ENCODE data around the gene EHBP1.

The EHBP1 gene

GRCh38 chr2:62871506-62871905 lies 166.0 kb downstream of the EHBP1 start:
- in situ Hi-C loops (cut with MboI; ENCODE audit: low sequenced_read_pairs), result no loop called here

- in situ Hi-C loops (cut with MboI; ENCODE audit: low sequenced_read_pairs), result no loop called here
Measured at GRCh38 chr2:62873603-62874002, 168.1 kb downstream of the EHBP1 start.

GRCh38 chr2:62874881-62875383 lies 169.4 kb downstream of the EHBP1 start:
- in situ Hi-C loops (cut with MboI; ENCODE audit: low sequenced_read_pairs), result no loop called here

GRCh38 chr2:62881162-62881795 lies 175.8 kb downstream of the EHBP1 start:
- in situ Hi-C loops (cut with MboI; ENCODE audit: low sequenced_read_pairs), result no loop called here

- in situ Hi-C loops (cut with MboI; ENCODE audit: low sequenced_read_pairs), result no loop called here
Measured at GRCh38 chr2:62883629-62884028, 178.1 kb downstream of the EHBP1 start.

DNA sequence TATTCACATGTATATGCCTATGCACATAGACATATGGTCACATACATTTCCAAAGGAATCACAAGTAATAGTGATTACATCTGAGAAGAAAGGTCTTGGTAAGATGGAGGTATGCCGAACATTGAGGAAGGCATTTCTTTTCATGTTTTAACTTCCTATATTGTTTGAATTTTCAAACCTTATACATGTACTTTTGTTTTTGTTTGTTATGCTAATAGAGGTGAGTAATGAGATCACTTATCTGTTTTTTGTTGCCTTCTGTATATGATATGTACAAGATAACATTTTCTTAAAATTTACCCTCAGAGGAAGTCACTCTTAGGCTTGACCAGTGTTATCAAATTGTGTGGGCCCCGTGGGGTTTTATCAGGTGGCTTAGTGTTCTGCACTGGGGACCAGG lies 178.6 kb downstream of the EHBP1 start:
- in situ Hi-C loops (cut with MboI; ENCODE audit: low sequenced_read_pairs), result no loop called here

- in situ Hi-C loops (cut with MboI; ENCODE audit: low sequenced_read_pairs), result no loop called here
Measured at GRCh38 chr2:62884514-62884913, 179.0 kb downstream of the EHBP1 start.

DNA sequence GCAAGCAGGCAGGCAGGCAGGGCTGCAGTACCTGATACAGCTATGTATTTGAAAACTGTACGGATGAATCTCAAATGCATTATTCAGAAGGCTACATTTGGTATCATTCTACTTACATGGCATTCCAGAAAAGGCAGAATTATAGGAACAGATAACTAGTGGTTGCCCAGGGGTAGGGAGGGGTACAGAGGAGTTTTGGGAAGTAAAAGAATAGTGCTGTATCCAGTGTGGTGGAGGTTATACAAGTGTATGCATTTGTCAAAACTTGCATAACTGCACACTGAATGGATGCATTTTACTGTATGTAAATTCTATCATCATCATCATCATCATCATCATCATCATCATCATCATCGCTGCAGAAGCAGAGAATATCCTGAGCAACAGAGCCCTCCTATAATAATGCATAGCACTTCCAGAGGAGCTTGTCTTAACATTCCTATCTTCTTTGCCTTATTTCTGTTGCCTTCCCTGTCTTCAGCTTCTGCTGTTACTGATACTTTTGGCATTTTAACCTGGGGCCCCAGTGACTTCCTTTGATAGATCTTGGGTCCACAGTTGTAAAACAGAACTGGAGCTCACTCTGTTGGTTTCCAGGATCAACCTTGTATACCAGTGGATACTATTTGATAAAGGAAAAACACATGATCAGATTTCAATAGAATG lies 189.6 kb downstream of the EHBP1 start:
- in situ Hi-C loops (cut with MboI; ENCODE audit: low sequenced_read_pairs), result no loop called here

- in situ Hi-C loops (cut with MboI; ENCODE audit: low sequenced_read_pairs), result no loop called here
Measured at GRCh38 chr2:62895632-62896009, 190.1 kb downstream of the EHBP1 start.

GRCh38 chr2:62897187-62897827 lies 191.8 kb downstream of the EHBP1 start:
- in situ Hi-C loops (cut with MboI; ENCODE audit: low sequenced_read_pairs), result no loop called here

GRCh38 chr2:62904344-62904743 lies 198.8 kb downstream of the EHBP1 start:
- in situ Hi-C loops (cut with MboI; ENCODE audit: low sequenced_read_pairs), result no loop called here

- in situ Hi-C loops (cut with MboI; ENCODE audit: low sequenced_read_pairs), result no loop called here
Measured at GRCh38 chr2:62908145-62908544, 202.6 kb downstream of the EHBP1 start.

- in situ Hi-C loops (cut with MboI; ENCODE audit: low sequenced_read_pairs), result no loop called here
Measured at GRCh38 chr2:62913311-62913710, 207.8 kb downstream of the EHBP1 start.

DNA sequence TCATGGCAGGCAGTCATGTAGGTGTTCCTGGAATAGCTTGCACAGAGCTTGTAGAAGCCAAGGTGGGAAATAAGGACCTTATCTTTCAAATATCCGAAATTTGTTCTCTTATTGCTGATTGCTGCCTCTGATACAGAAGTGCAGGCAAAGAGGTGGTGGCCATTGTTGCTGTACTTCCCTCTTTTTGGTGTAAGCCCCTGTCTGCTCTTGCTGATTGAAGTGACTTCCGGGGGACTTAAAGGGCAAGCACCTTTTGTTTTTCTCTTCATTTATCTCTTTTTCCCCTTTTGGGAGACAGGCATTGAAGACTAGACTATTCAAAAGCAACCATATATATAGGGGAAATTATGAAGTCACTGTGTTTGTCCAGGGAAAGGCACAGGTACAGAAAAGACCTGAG lies 213.5 kb downstream of the EHBP1 start:
- in situ Hi-C loops (cut with MboI; ENCODE audit: low sequenced_read_pairs), result no loop called here

DNA sequence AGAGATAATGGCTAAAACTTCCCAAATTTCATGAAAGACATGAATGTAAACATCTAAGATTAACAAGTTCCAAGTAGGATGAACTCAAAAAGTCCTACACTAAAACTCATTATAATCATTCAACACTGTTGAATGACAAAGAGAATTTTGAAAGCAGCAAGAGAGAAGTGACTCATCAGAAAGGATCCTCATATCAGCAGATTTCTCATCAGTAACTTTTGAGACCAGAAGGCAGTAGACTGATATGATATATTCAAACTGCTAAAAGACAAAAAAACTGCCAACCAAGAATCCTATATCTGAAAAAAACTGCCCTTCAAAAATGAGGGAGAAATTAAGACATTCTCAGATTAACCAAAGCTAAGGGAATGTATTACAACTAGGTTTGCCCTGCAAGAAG lies 214.6 kb downstream of the EHBP1 start:
- in situ Hi-C loops (cut with MboI; ENCODE audit: low sequenced_read_pairs), result no loop called here

DNA sequence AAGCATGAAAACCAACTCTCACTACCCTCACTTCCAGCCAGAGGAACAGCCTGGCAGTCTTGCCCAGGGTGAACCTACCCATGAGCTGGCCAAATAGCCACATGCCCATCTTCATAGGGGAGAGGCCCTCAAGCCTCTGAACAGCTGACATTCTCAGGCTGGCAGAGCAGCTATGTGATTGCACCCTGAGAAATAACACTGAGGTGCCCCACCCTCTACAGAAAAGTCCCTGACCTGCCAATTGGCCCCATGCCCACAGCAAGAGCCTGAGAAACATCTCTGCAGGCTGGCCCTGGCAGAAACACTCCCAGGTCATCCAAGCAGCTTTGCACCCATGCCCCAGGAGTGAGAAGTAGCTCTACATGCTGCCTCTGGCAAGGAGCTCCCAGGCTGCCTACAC lies 217.7 kb downstream of the EHBP1 start:
- in situ Hi-C loops (cut with MboI; ENCODE audit: low sequenced_read_pairs), result no loop called here

GRCh38 chr2:62923881-62924280 lies 218.4 kb downstream of the EHBP1 start:
- in situ Hi-C loops (cut with MboI; ENCODE audit: low sequenced_read_pairs), result no loop called here

- in situ Hi-C loops (cut with MboI; ENCODE audit: low sequenced_read_pairs), result no loop called here
Measured at GRCh38 chr2:62928015-62928414, 222.5 kb downstream of the EHBP1 start.

- in situ Hi-C loops (cut with MboI; ENCODE audit: low sequenced_read_pairs), result no loop called here
Measured at GRCh38 chr2:62931536-62931935, 226.0 kb downstream of the EHBP1 start.

DNA sequence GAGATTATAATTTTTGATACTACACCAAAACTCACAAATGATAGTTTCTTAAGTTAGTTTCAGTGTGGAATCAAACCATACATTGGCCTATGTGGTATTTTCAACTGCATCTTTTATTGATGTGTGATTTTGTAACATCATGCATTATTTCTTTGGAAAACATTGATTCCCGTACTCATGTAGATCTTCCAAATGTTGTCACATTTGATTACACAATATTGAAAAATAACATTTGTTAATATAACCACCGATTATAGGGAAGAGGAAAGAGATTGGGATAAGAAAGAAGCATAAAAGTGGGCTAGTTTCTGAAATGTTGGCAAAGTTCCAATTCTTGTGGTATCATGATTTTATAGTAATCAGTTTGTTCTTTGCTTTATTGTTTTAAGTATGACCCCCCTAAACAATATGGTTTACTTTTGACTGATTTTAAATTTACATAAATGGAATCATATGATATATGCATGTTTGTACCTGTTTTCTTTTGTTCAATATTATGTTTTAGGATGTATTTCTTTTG lies 227.9 kb downstream of the EHBP1 start:
- in situ Hi-C loops (cut with MboI; ENCODE audit: low sequenced_read_pairs), result no loop called here

GRCh38 chr2:62934517-62934916 lies 229.0 kb downstream of the EHBP1 start:
- in situ Hi-C loops (cut with MboI; ENCODE audit: low sequenced_read_pairs), result no loop called here

- in situ Hi-C loops (cut with MboI; ENCODE audit: low sequenced_read_pairs), result no loop called here
Measured at GRCh38 chr2:62938126-62938525, 232.6 kb downstream of the EHBP1 start.

Data from hTERT RPE-1 (cell line).